Measurements from ENCODE around the gene VPS72.

DNA sequence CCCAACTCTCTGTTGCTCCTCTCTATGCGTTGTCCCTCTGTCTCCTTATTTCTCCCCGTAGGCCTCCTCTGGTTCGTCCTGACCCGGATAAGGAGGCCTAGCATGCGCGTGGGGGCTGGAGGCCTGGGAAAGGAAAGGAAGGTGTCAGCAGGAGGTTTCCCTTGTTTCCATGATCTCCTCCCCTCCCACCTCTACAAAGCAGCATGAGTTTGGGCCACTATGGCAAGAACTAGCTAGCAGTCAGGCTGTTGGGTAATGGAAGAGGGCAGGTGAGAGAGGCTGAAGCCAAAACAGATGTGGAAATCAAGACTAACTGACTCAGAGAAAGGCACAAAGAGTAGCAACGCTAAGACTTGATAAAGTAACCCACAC, 42.9 kb downstream of the VPS72 start:
- TF ChIP-seq, protein P1, sequence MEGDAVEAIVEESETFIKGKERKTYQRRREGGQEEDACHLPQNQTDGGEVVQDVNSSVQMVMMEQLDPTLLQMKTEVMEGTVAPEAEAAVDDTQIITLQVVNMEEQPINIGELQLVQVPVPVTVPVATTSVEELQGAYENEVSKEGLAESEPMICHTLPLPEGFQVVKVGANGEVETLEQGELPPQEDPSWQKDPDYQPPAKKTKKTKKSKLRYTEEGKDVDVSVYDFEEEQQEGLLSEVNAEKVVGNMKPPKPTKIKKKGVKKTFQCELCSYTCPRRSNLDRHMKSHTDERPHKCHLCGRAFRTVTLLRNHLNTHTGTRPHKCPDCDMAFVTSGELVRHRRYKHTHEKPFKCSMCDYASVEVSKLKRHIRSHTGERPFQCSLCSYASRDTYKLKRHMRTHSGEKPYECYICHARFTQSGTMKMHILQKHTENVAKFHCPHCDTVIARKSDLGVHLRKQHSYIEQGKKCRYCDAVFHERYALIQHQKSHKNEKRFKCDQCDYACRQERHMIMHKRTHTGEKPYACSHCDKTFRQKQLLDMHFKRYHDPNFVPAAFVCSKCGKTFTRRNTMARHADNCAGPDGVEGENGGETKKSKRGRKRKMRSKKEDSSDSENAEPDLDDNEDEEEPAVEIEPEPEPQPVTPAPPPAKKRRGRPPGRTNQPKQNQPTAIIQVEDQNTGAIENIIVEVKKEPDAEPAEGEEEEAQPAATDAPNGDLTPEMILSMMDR (IDR thresholded peaks at IDR 0.05), result no peak
- TF ChIP-seq POLR2A (IDR thresholded peaks at IDR 0.05), result no peak

Measured in esophagus squamous epithelium (tissue), 4 donors.